TTC549 (cell line): Measurements from ENCODE around the gene MORC3.

Experiments
- FAIRE-seq: peaks from 2 replicates; lab custom pipeline; 2012; peaks lifted over from hg19 to GRCh38; lab: Jason Lieb, UNC

The MORC3 gene

GRCh38 chr21:36423771-36424433, 103.9 kb downstream of the MORC3 start:
- FAIRE-seq: no peak

- FAIRE-seq: no peak
These were observed 104.6 kb downstream of the MORC3 start for GRCh38 chr21:36424592-36424991.

- FAIRE-seq: no peak
These were observed 105.3 kb downstream of the MORC3 start for GRCh38 chr21:36425286-36425685.
